Activated naive CD8-positive, alpha-beta T cell treated with anti-CD3 and anti-CD28 coated beads, Interleukin-2, amount 50 U/mL, for 24 hours (primary cell): ENCODE measurements around the gene MROH7.

Source experiments
- ATAC-seq: fragments of 150-1000 bp; cut with Tn5 transposase; one replicate; pipeline ENCODE4 v1.10.0; 2021
- DNase-seq: peaks from one replicate; pipeline ENCODE4 v3.0.0; 2021
- H3K27ac Mint-ChIP-seq: one replicate; pipeline ENCODE4 v1.8.0; 2021; ENCODE audit warnings: mild to moderate bottlenecking, mixed read lengths
- H3K27me3 Mint-ChIP-seq: one replicate; pipeline ENCODE4 v1.8.0; 2021; ENCODE audit warnings: mixed read lengths
- H3K36me3 Mint-ChIP-seq: one replicate; pipeline ENCODE4 v1.8.0; 2021; ENCODE audit warnings: low read depth, mixed read lengths
- H3K4me1 Mint-ChIP-seq: one replicate; pipeline ENCODE4 v1.8.0; 2021; ENCODE audit warnings: mixed read lengths
- H3K4me3 Mint-ChIP-seq: one replicate; pipeline ENCODE4 v1.8.0; 2021; ENCODE audit warnings: mild to moderate bottlenecking, moderate library complexity, mixed read lengths
- H3K9me3 Mint-ChIP-seq: one replicate; pipeline ENCODE4 v1.8.0; 2021; ENCODE audit warnings: mixed read lengths

Gene MROH7

GRCh38 chr1:54709547-54710292, 68.1 kb downstream of the MROH7 start:
- ATAC-seq = no peak

GRCh38 chr1:54710434-54710833, 68.8 kb downstream of the MROH7 start:
- Mint-ChIP-seq H3K27me3 (peaks cover 4% of the 10 kb centered on the region), H3K4me3 (no peak overlapping the region), H3K4me1 (peaks cover 5% of the 10 kb centered on the region), H3K27ac (no peak overlapping the region), H3K36me3 (no peaks in the 10 kb centered on the region), H3K9me3 (no peaks in the 10 kb centered on the region)
- no peak for DNase-seq
- ATAC-seq = no peak

More at GRCh38 chr1:54709547-54710292, 68.1 kb downstream of the MROH7 start:
- Mint-ChIP-seq H3K27ac (no peak overlapping the region), H3K4me3 (no peak overlapping the region), H3K9me3 (no peaks in the 10 kb centered on the region), H3K4me1 (no peaks in the 10 kb centered on the region), H3K36me3 (no peaks in the 10 kb centered on the region), H3K27me3 (peaks cover 8% of the 10 kb centered on the region)
- no peak for DNase-seq

GRCh38 chr1:54710841-54711240, 69.3 kb downstream of the MROH7 start:
- Mint-ChIP-seq H3K27me3 (peaks cover 3% of the 10 kb centered on the region), H3K27ac (no peak overlapping the region), H3K36me3 (no peaks in the 10 kb centered on the region), H3K9me3 (no peaks in the 10 kb centered on the region), H3K4me3 (no peak overlapping the region), H3K4me1 (peaks cover 5% of the 10 kb centered on the region)
- no peak for DNase-seq
- no peak for ATAC-seq

- ATAC-seq = no peak
- Mint-ChIP-seq H3K4me3 (no peak overlapping the region), H3K9me3 (no peaks in the 10 kb centered on the region), H3K27me3 (peaks cover 3% of the 10 kb centered on the region), H3K4me1 (peaks cover 9% of the 10 kb centered on the region), H3K27ac (no peak overlapping the region), H3K36me3 (peaks cover 2% of the 10 kb centered on the region)
- DNase-seq = no peak
Measured at GRCh38 chr1:54711536-54711935, 70.0 kb downstream of the MROH7 start.

- H3K27ac Mint-ChIP-seq = peak overlapping the region; percentile 89
- peak overlapping the region; percentile 90 for H3K4me3 Mint-ChIP-seq
- peaks cover 29% of the 10 kb centered on the region for H3K4me1 Mint-ChIP-seq
- no peaks in the 10 kb centered on the region for H3K9me3 Mint-ChIP-seq
- H3K36me3 Mint-ChIP-seq = peaks cover 20% of the 10 kb centered on the region
- H3K27me3 Mint-ChIP-seq = no peaks in the 10 kb centered on the region
- DNase-seq = no peak
- no peak for ATAC-seq
Measured at GRCh38 chr1:54714881-54715492, 73.4 kb downstream of the MROH7 start.

- Mint-ChIP-seq H3K9me3 (no peaks in the 10 kb centered on the region), H3K36me3 (peaks cover 24% of the 10 kb centered on the region), H3K27me3 (no peaks in the 10 kb centered on the region), H3K4me1 (peaks cover 29% of the 10 kb centered on the region), H3K4me3 (peak within 1 kb of the TSS; percentile 90), H3K27ac (peak within 1 kb of the TSS; percentile 89)
- DNase-seq (peak; percentile 84), ATAC-seq (peak; percentile 94)
Measured at GRCh38 chr1:54715493-54716298, 74.1 kb downstream of the MROH7 start, which contains the start of gene TTC4. TTC4 (plus strand) TSS chr1:54715861; CDS start chr1:54715909, 48 bp downstream.

GRCh38 chr1:54716299-54717047, 74.9 kb downstream of the MROH7 start:
- H3K27ac Mint-ChIP-seq = peak overlapping the region; percentile 89
- no peaks in the 10 kb centered on the region for H3K27me3 Mint-ChIP-seq
- peaks cover 29% of the 10 kb centered on the region for H3K4me1 Mint-ChIP-seq
- peak overlapping the region; percentile 90 for H3K4me3 Mint-ChIP-seq
- no peaks in the 10 kb centered on the region for H3K9me3 Mint-ChIP-seq
- peaks cover 29% of the 10 kb centered on the region for H3K36me3 Mint-ChIP-seq
- DNase-seq (no peak), ATAC-seq (peak; percentile 48)

- DNase-seq (no peak), ATAC-seq (no peak)
- H3K36me3 Mint-ChIP-seq = peaks cover 76% of the 10 kb centered on the region
- H3K4me1 Mint-ChIP-seq = peaks cover 18% of the 10 kb centered on the region
- no peak overlapping the region for H3K4me3 Mint-ChIP-seq
- no peaks in the 10 kb centered on the region for H3K9me3 Mint-ChIP-seq
- no peaks in the 10 kb centered on the region for H3K27me3 Mint-ChIP-seq
- H3K27ac Mint-ChIP-seq = no peak overlapping the region
Measured at GRCh38 chr1:54721719-54722118, 80.1 kb downstream of the MROH7 start.

GRCh38 chr1:54723985-54724384, 82.4 kb downstream of the MROH7 start:
- Mint-ChIP-seq H3K27ac (no peak overlapping the region), H3K36me3 (peaks cover 79% of the 10 kb centered on the region)

GRCh38 chr1:54724771-54725170, 83.2 kb downstream of the MROH7 start:
- no peak overlapping the region for H3K27ac Mint-ChIP-seq
- H3K4me3 Mint-ChIP-seq = no peak overlapping the region
- no peaks in the 10 kb centered on the region for H3K4me1 Mint-ChIP-seq

More at GRCh38 chr1:54723985-54724384, 82.4 kb downstream of the MROH7 start:
- Mint-ChIP-seq H3K9me3 (no peaks in the 10 kb centered on the region), H3K4me1 (peaks cover 4% of the 10 kb centered on the region), H3K4me3 (no peak overlapping the region), H3K27me3 (no peaks in the 10 kb centered on the region)
- ATAC-seq (no peak), DNase-seq (no peak)

GRCh38 chr1:54728027-54728426, 86.4 kb downstream of the MROH7 start:
- Mint-ChIP-seq H3K27ac (no peak overlapping the region), H3K4me1 (no peaks in the 10 kb centered on the region), H3K9me3 (no peaks in the 10 kb centered on the region), H3K27me3 (no peaks in the 10 kb centered on the region), H3K36me3 (peaks cover 69% of the 10 kb centered on the region), H3K4me3 (no peak overlapping the region)
- ATAC-seq = no peak
- no peak for DNase-seq

More at GRCh38 chr1:54724771-54725170, 83.2 kb downstream of the MROH7 start:
- no peaks in the 10 kb centered on the region for H3K27me3 Mint-ChIP-seq
- DNase-seq = no peak
- H3K9me3 Mint-ChIP-seq = no peaks in the 10 kb centered on the region
- no peak for ATAC-seq
- H3K36me3 Mint-ChIP-seq = peaks cover 81% of the 10 kb centered on the region

- Mint-ChIP-seq H3K4me3 (no peak overlapping the region), H3K27me3 (no peaks in the 10 kb centered on the region), H3K9me3 (no peaks in the 10 kb centered on the region), H3K27ac (no peak overlapping the region), H3K36me3 (peaks cover 47% of the 10 kb centered on the region), H3K4me1 (no peaks in the 10 kb centered on the region)
- DNase-seq (no peak), ATAC-seq (no peak)
Measured at GRCh38 chr1:54736685-54737084, 95.1 kb downstream of the MROH7 start.

- Mint-ChIP-seq H3K27me3 (no peaks in the 10 kb centered on the region), H3K4me3 (no peak overlapping the region), H3K4me1 (no peaks in the 10 kb centered on the region), H3K36me3 (peaks cover 50% of the 10 kb centered on the region), H3K27ac (no peak overlapping the region), H3K9me3 (no peaks in the 10 kb centered on the region)
- ATAC-seq (no peak), DNase-seq (no peak)
Measured at GRCh38 chr1:54738244-54738643, 96.7 kb downstream of the MROH7 start.

GRCh38 chr1:54741531-54741930, 99.9 kb downstream of the MROH7 start:
- DNase-seq (no peak), ATAC-seq (no peak)
- Mint-ChIP-seq H3K9me3 (no peaks in the 10 kb centered on the region), H3K36me3 (peaks cover 43% of the 10 kb centered on the region), H3K27ac (peak overlapping the region; percentile 56), H3K27me3 (no peaks in the 10 kb centered on the region), H3K4me1 (no peaks in the 10 kb centered on the region), H3K4me3 (no peak overlapping the region)
